OCI-LY7 (cell line): ENCODE measurements around the gene ZNF207.

Source experiments
- EZH2phosphoT487 ChIP-seq: fragments of 200-600 bp; sonication (generic); IDR thresholded peaks from 2 replicates; pipeline ENCODE4 v1.6.1; 2018; ENCODE audit warnings: low read depth, borderline replicate concordance, mild to moderate bottlenecking, mixed run types, antibody characterized with exemption, low read length, moderate library complexity, mixed read lengths
- TF ChIP-seq, protein P1 (sequence below): fragments of 200-600 bp; sonication (generic); conservative IDR thresholded peaks from 2 replicates; pipeline ENCODE4 v1.5.1; 2014; ENCODE audit warnings: mild to moderate bottlenecking, antibody characterized with exemption, low read length, moderate library complexity, mixed read lengths

DNA sequence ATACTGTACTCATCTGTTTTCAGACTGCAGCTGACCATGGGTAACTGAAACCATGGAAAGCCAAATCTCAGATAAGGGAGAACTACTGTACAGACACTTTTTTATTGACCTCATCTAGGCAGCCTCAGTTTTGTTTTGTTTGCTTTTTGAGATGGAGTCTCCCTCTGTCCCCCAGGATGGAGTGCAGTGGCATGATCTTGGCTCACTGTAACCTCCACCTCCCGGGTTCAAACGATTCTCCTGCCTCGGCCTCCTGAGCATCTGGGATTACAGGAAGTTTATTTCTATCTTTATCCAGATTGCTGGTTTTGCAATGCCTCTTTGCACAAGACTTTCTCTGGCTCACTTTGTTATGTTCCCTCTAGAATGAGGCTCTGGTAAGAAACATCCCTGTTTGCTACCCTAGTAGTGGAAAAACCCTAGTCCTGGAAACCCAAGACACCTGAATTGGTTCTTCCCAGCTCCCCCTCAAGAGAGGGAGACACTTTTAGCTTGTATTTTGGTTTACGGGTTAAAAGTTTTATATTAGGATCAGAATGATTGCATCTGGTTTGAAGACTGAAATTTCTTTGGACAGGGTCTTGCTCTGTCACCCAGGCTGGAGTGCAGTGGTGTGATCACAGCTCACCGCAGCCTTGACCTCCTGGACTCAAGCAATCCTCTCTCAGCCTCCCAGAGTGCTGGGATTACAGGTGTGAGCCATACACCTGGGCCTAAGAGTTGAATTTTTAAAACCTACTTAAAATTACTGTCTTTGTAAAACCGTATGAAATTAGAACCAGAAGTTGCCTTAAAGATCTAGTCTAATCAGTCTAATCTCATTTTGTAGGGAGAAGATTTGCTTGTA, 38.9 kb downstream of the ZNF207 start:
- TF ChIP-seq, protein P1, sequence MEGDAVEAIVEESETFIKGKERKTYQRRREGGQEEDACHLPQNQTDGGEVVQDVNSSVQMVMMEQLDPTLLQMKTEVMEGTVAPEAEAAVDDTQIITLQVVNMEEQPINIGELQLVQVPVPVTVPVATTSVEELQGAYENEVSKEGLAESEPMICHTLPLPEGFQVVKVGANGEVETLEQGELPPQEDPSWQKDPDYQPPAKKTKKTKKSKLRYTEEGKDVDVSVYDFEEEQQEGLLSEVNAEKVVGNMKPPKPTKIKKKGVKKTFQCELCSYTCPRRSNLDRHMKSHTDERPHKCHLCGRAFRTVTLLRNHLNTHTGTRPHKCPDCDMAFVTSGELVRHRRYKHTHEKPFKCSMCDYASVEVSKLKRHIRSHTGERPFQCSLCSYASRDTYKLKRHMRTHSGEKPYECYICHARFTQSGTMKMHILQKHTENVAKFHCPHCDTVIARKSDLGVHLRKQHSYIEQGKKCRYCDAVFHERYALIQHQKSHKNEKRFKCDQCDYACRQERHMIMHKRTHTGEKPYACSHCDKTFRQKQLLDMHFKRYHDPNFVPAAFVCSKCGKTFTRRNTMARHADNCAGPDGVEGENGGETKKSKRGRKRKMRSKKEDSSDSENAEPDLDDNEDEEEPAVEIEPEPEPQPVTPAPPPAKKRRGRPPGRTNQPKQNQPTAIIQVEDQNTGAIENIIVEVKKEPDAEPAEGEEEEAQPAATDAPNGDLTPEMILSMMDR, result no peak
- TF ChIP-seq EZH2phosphoT487, result no peak
